ENCODE data around the gene MAPK8IP1.

MAPK8IP1 gene

DNA sequence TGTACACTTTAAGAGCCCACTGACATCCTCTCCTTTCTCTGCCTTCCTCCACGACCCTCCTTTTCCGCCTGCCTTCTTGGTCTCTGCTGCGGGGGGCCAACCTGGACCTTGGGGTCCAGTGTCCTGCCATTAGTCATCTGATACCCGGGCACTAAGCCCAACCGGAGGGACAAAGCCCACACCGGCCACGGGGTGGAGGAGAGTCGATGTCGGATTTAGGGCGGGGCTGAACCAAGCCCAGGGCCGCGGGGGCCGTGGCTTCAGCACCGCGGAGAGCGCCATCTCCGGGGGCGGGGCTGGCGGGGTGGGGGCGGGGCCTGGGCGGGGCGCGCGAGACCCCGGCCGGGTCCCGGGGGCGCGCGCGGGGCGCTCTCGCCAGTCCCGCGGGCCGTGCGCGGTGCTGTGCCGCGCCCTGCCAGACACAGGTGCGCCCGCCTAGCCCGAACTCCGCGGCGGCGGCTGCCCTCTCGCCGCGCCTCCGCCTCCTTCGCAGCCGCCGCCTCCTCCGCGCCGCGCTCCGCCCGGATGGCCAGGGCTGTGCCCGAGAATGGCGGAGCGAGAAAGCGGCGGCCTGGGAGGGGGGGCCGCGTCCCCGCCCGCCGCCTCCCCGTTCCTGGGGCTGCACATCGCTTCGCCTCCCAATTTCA is at the start of gene MAPK8IP1:
Gene MAPK8IP1, plus strand, starts transcription at position 378 of the 647 bp plus-strand sequence. Its CDS starts 170 bp downstream, at position 548.
- no peak for TF ChIP-seq CTCF (IDR thresholded peaks at IDR 0.05)

- TF ChIP-seq CTCF (IDR thresholded peaks at IDR 0.05): no peak
Measured at GRCh38 chr11:45839204-45839603, 46.2 kb upstream of the MAPK8IP1 start.

DNA sequence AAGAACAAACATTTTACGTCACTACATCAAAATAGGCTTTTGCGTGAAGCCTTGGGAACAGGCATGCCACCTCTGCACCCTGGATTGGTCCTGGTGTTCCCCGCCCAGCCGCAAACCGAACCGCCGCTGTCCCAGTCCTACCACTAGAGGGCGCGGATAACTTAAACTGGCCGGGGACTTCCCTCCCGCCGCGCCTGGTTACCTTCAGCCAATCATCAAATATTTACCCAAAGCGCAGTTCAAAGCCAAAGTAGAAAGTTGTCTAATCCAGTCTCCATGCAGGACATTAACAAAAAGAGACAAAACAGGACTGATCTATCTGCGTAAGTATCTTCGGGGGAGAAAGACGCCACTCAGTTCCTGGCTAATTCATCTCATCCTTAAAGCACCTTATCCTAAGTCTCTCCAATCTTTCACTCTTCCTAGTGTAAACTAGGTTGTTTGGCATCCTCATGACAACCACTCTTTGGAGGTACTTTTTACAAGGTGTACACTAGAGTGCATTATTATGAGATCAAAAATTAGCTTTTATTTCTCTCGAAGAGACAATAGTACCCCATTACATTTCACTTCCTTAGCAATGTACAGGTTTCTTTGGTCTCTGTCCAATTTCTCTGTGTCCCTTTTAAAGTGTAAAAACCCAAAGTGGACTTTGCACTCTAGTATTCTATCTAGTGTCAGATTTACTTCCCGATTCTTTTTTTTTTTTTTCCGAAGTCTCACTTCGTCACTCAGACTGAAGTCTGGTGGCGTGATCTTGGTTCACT is 42.1 kb upstream of the MAPK8IP1 start:
- peak; percentile 97 for TF ChIP-seq CTCF (IDR thresholded peaks at IDR 0.05)

DNA sequence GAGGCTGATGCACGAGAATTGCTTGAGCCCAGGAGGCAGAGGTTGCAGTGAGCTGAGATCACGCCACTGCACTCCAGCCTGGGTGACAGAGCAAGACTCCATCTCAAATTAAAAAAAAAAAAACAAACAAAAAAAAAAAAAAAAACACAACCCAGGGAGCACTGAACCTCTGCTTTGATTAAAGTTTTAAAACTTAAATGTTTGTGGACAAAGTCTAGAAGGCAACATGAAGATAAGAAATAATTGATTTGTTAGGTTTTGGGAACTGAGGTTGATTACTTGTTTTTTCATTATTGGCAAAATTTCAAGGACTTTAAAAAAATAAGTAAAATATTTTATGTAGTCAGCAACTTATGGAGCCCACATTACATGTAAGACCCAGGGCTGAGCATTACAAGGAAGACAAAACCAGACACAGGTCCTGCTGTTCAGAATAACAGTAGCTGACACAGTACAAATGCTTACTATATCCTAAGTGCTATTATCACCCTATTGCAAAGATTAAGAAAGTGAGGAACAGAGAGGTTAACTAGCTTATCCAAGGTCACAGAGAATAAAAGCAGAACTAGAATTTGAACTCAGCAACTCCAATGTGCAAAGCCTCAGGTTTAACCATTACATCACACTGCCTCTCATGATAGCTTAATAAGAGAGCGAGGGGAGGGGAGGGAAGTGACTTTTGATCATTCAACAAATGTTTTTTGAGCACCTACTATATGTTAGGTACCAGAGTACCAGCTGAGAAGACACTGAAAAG is 40.5 kb upstream of the MAPK8IP1 start:
- TF ChIP-seq CTCF (IDR thresholded peaks at IDR 0.05): no peak

DNA sequence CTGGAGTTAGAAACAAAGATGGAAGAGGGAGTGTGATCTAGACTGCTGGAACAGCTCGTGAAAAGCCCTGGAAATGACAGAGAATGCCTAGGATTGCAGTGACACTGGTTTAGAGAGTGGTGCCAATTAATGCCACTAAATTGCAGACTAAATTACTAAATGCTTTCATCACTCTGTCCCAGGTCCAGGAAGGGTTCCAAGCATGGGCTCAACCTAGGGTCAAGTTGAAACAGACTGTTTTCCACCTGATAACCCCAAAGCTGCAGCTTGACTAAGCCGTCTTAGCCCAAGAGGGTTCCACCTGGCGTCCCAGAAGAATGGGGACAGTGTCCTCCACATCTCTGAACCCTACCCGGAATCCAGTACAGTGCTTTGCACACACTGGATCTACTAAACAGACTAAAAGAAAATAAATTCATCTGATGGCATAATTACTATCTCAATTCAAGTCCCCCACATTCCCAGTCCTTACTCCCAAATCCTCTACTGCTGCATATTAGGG is 39.2 kb upstream of the MAPK8IP1 start:
- no peak for TF ChIP-seq CTCF (IDR thresholded peaks at IDR 0.05)

GRCh38 chr11:45846974-45847910 is 38.2 kb upstream of the MAPK8IP1 start, which contains the start of gene CRY2:
Gene CRY2 (plus strand): TSS chr11:45847475. CDS start chr11:45847491, 16 bp downstream.
- no peak for TF ChIP-seq CTCF (IDR thresholded peaks at IDR 0.05)

Data from LNCAP (cell line).